HepG2 (cell line): ENCODE measurements around the gene CLTA. TPM values are rescaled to one million over a fixed set of nuclear protein-coding genes. Genes with fewer than 3 reads are reported as not detected.

Experiments
- ATAC-seq: fragments of 200-7000 bp; cut with Tn5 transposase; 3 replicates; pipeline ENCODE4 v1.9.1; 2020; ENCODE audit warnings: mild to moderate bottlenecking, moderate library complexity
- BruUV-seq: library from RNA; stranded (reverse); fragments of 400-500 nt; replicated peaks from 2 replicates; lab custom pipeline; 2021; lab: Mats Ljungman, UMichigan
- CTCF ChIA-PET: fragments of 300-600 bp; formaldehyde crosslinking; extraction: SDS; loops from one replicate; lab custom pipeline; 2021; ENCODE audit warnings: low total read pairs, inconsistent platforms, low intra/inter-chr PET ratio; lab: Yijun Ruan, JAX
- POLR2A ChIA-PET: fragments of 350-600 bp; sonication (Branson Sonifier 250); formaldehyde crosslinking; loops from one replicate; lab custom pipeline; 2020; ENCODE audit warnings: antibody characterized with exemption, inconsistent platforms; lab: Yijun Ruan, JAX
- DNase-seq: peaks from one replicate; pipeline ENCODE4 v3.0.0-alpha.2; 2015; ENCODE audit warnings: low spot score
- FAIRE-seq: peaks from 3 replicates; lab custom pipeline; 2011; peaks lifted over from hg19 to GRCh38; lab: Jason Lieb, UNC
- H2AFZ ChIP-seq: one replicate; pipeline ENCODE4 v1.6.1; 2011; ENCODE audit warnings: low read length, inconsistent platforms
- H3K27ac ChIP-seq: fragments of 300-600 bp; 3 replicates; pipeline ENCODE4 v1.8.0; 2011; ENCODE audit warnings: mixed run types, mild to moderate bottlenecking, mixed read lengths, low read length, inconsistent platforms; ENCODE audit not compliant: insufficient read depth; ENCODE audit errors: extremely low read length
- H3K27me3 ChIP-seq, 2 experiments: fragments of 200-600 bp in 1 of 2; 2 replicates in 1 of 2; 3 replicates in 1 of 2; pipeline versions ENCODE4 v1.6.0 to v1.8.0; 2011; ENCODE audit warnings: low read length in 2 of 2, mild to moderate bottlenecking in 2 of 2, moderate library complexity in 2 of 2, inconsistent platforms in 1 of 2; ENCODE audit not compliant: insufficient read depth in 2 of 2, control insufficient read depth in 1 of 2
- H3K36me3 ChIP-seq, 2 experiments: fragments of 200-600 bp in 1 of 2; replicated peaks in 1 of 2; 2 replicates in 1 of 2; 3 replicates in 1 of 2; pipeline versions ENCODE4 v1.5.1 to v1.8.0; 2011; ENCODE audit warnings: low read length in 2 of 2, inconsistent platforms in 1 of 2; ENCODE audit not compliant: insufficient read depth in 2 of 2, control insufficient read depth in 1 of 2
- H3K4me1 ChIP-seq: 2 replicates; pipeline ENCODE4 v1.5.1; 2012; ENCODE audit warnings: low read length, inconsistent platforms; ENCODE audit not compliant: insufficient read depth
- H3K4me2 ChIP-seq: 2 replicates; pipeline ENCODE4 v1.6.0; 2011; ENCODE audit warnings: low read depth, low read length, inconsistent platforms
- H3K4me3 ChIP-seq, 3 experiments: fragments of 200-600 bp in 1 of 3; sonication (generic), shearing (Covaris generic) in 1 of 3; replicated peaks in 1 of 3; 2 replicates each; pipeline ENCODE4 v1.5.1; 2011 to 2016; ENCODE audit warnings: low read length in 3 of 3, inconsistent platforms in 2 of 3, low read depth in 2 of 3, mild to moderate bottlenecking in 2 of 3, control low read depth in 1 of 3, mixed read lengths in 1 of 3; ENCODE audit not compliant: insufficient read depth in 1 of 3
- H3K79me2 ChIP-seq: one replicate; pipeline ENCODE4 v1.6.1; 2011; ENCODE audit warnings: low read length, inconsistent platforms; ENCODE audit not compliant: insufficient read depth
- H3K9ac ChIP-seq: 2 replicates; pipeline ENCODE4 v1.6.0; 2011; ENCODE audit warnings: mild to moderate bottlenecking, low read depth, low read length, inconsistent platforms; ENCODE audit not compliant: insufficient read depth
- H3K9me3 ChIP-seq: 2 replicates; pipeline ENCODE4 v1.5.1; 2012; ENCODE audit warnings: mild to moderate bottlenecking, low read length
- H4K20me1 ChIP-seq: 2 replicates; pipeline ENCODE4 v1.6.0; 2011; ENCODE audit warnings: inconsistent platforms, mild to moderate bottlenecking, low read length, moderate library complexity; ENCODE audit not compliant: insufficient read depth
- ERF ChIP-seq: IDR thresholded peaks from 2 replicates; pipeline ENCODE4 v1.6.1; 2018; ENCODE audit warnings: missing biosample characterization, missing genetic modification reagents
- GFI1 ChIP-seq: sonication (generic); formaldehyde crosslinking; IDR thresholded peaks from 2 replicates; pipeline ENCODE4 v1.5.0; 2020; ENCODE audit warnings: missing genetic modification reagents, mild to moderate bottlenecking, borderline replicate concordance
- ISX ChIP-seq: sonication (generic); formaldehyde crosslinking; conservative IDR thresholded peaks from 2 replicates; pipeline ENCODE4 v1.5.0; 2020; ENCODE audit warnings: missing genetic modification reagents
- TAF1 ChIP-seq: sonication (generic); formaldehyde crosslinking; IDR thresholded peaks from 2 replicates; pipeline ENCODE4 v1.4.0; 2020; ENCODE audit warnings: missing genetic modification reagents
- ZBTB44 ChIP-seq: sonication (generic); formaldehyde crosslinking; IDR thresholded peaks from 2 replicates; pipeline ENCODE4 v1.4.0; 2020; ENCODE audit warnings: missing genetic modification reagents
- ZBTB46 ChIP-seq: sonication (generic); formaldehyde crosslinking; IDR thresholded peaks from 2 replicates; pipeline ENCODE4 v1.4.0; 2020; ENCODE audit warnings: mild to moderate bottlenecking, missing genetic modification reagents, borderline replicate concordance
- ZC3H4 ChIP-seq: sonication (generic); formaldehyde crosslinking; IDR thresholded peaks from 2 replicates; pipeline ENCODE4 v1.4.0; 2020; ENCODE audit warnings: missing genetic modification reagents, borderline replicate concordance
- ZNF136 ChIP-seq: sonication (generic); formaldehyde crosslinking; IDR thresholded peaks from 2 replicates; pipeline ENCODE4 v1.8.1; 2022; ENCODE audit warnings: low read depth, mild to moderate bottlenecking, moderate library complexity, missing genetic modification reagents
- ZNF333 ChIP-seq: sonication (generic); formaldehyde crosslinking; IDR thresholded peaks from 2 replicates; pipeline ENCODE4 v1.4.0; 2020; ENCODE audit warnings: mild to moderate bottlenecking, missing genetic modification reagents, borderline replicate concordance
- ZNF451 ChIP-seq: sonication (generic); formaldehyde crosslinking; IDR thresholded peaks from 2 replicates; pipeline ENCODE4 v1.5.0; 2020; ENCODE audit warnings: mild to moderate bottlenecking, missing genetic modification reagents
- ZNF484 ChIP-seq: sonication (generic); formaldehyde crosslinking; IDR thresholded peaks from 2 replicates; pipeline ENCODE4 v1.5.1; 2020; ENCODE audit warnings: mild to moderate bottlenecking, low read depth, missing genetic modification reagents, borderline replicate concordance
- ZNF737 ChIP-seq: sonication (generic); formaldehyde crosslinking; IDR thresholded peaks from 2 replicates; pipeline ENCODE4 v1.5.0; 2020; ENCODE audit warnings: missing genetic modification reagents, mild to moderate bottlenecking, borderline replicate concordance
- ZNF773 ChIP-seq: sonication (generic); formaldehyde crosslinking; IDR thresholded peaks from 2 replicates; pipeline ENCODE4 v1.4.0; 2020; ENCODE audit warnings: missing genetic modification reagents, borderline replicate concordance
- WGBS: methylation state at CpG from one replicate; pipeline ENCODE4 v1.1.6; 2017; ENCODE audit warnings: low lambda C conversion rate; 5-methylcytosine and 5-hydroxymethylcytosine counted together
- in situ Hi-C: cut with HindIII; loops from 2 replicates; pipeline ENCODE4 v1.10.0; 2017; ENCODE audit warnings: low pct_unique_long_range_greater_than_20kb; ENCODE audit not compliant: extremely low pct_ligation_motif_present
- intact Hi-C: fragments of 100-400 bp; cut with micrococcal nuclease; formaldehyde crosslinking; loops from one replicate; pipeline ENCODE4 v1.10.0; 2022; ENCODE audit not compliant: unreplicated experiment
- polyA plus RNA-seq, 8 experiments: library from polyadenylated mRNA; depleted of rRNA in 3 of 8; stranded (reverse) in 7 of 8; unstranded in 1 of 8; fragments of >200 nt; fragmentation: Illumina TruSeq in 4 of 8; extraction: Trizol in 4 of 8; gene quantifications; 2 replicates each; pipeline versions ENCODE4 v1.2.1 to v1.2.3, GENCODE V29; 2011 to 2016; ENCODE audit warnings: low read depth in 4 of 8, missing spikeins in 1 of 8, mixed read lengths in 1 of 8; ENCODE audit not compliant: insufficient read depth in 1 of 8
- total RNA-seq, 5 experiments: library from RNA; depleted of rRNA; stranded (reverse); fragments of >200 nt; fragmentation: Illumina TruSeq; extraction: Trizol; gene quantifications; 2 replicates each; pipeline ENCODE4 v1.2.3, GENCODE V29; 2016; ENCODE audit warnings: low read depth in 1 of 5
- TF ChIP-seq, protein P1 (sequence below): sonication (generic); formaldehyde crosslinking; IDR thresholded peaks from 2 replicates; pipeline ENCODE4 v1.4.0; 2020; ENCODE audit warnings: missing genetic modification reagents
- TF ChIP-seq, protein P2 (sequence below): sonication (generic); formaldehyde crosslinking; IDR thresholded peaks from 2 replicates; pipeline ENCODE4 v1.8.1; 2023; ENCODE audit warnings: missing genetic modification reagents, inconsistent platforms, borderline replicate concordance

CLTA gene
- total and polyA plus RNA-seq, 2 of the 13 experiments (the other 11 are each of a cell fraction or from before 2014, with no cell fraction given) = 143 to 222 TPM

- TF ChIP-seq ZC3H4 (CRISPR knock-in tag) (peak; percentile 24; the same call in 1 of the 2 replicates), ISX (CRISPR knock-in tag) (no peak), ZNF737 (CRISPR knock-in tag) (no peak), ZBTB44 (CRISPR knock-in tag) (no peak)
- TF ChIP-seq, protein P1, sequence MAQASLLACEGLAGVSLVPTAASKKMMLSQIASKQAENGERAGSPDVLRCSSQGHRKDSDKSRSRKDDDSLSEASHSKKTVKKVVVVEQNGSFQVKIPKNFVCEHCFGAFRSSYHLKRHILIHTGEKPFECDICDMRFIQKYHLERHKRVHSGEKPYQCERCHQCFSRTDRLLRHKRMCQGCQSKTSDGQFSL (CRISPR knock-in tag) = 0 out of 2 replicates have a peak, but pooled peaks have one; percentile 38
Measured at GRCh38 chr9:36258208-36258995, 67.7 kb downstream of the CLTA start, which contains the start of gene GNE (continued).

DNA sequence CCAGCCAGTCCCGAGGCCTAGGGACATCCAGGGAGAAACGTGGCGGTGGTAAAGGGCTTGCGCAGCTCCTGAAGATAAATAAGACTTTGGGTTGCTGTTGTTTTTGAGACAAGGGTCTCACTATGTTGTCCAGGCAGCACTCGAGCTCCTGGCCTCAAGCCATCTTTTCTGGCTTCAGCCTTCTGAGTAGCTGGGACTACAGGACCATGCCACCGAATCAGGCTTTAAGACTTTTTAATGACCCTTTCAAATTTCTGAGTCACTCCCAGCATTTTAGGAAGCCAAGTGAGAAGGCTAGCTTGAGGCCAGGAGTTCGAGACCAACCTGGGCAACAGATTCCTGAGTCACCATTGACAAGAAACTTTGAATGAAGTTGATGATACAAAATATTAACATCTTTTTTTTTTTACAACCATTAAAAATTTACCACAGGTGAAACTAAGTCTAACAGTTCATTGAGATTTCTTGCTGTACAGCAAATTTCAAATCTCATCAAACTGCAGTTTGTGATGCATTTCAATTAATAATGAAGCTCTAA lies 68.3 kb downstream of the CLTA start:
- ChIA-PET POLR2A (interaction anchor here (0.7 to 2.3 kb wide), 19 partner anchors 8 to 445 kb away, joined by 3 to 23 read pairs (median 4); partner anchors contain the start of genes CLTA, HINT2 and RNF38), CTCF (no interaction called here)
- Histone ChIP-seq H3K36me3 (no peaks in the 10 kb centered on the region), H3K27me3 (no peaks in the 10 kb centered on the region; a peak in 1 of 5 replicates), H4K20me1 (no peaks in the 10 kb centered on the region), H3K27ac (peak overlapping the region; percentile 83), H3K4me3 (peak overlapping the region; percentile 72 to 85 (median 75)), H3K4me1 (peaks cover 23% of the 10 kb centered on the region), H3K79me2 (peaks cover 23% of the 10 kb centered on the region), H3K9ac (peak overlapping the region; percentile 82), H3K4me2 (peak overlapping the region; percentile 87), H3K9me3 (no peaks in the 10 kb centered on the region), H2AFZ (no peak overlapping the region)
- intact Hi-C loops = loop anchor here (1.0 kb wide), 1 partner anchor 55 kb away; no protein-coding TSS in a partner anchor
- WGBS = 33% methylated on average over 3 of the region's 7 CpGs
- in situ Hi-C loops = no loop called here
- no peak; the same call in 2 of the 3 replicates for ATAC-seq
- peak; percentile 4 for FAIRE-seq
- BruUV-seq = TSS peak; percentile 88
- no peak for DNase-seq
- TF ChIP-seq ZNF136 (no peak), ZNF773 (CRISPR knock-in tag) (no peak), ZNF333 (CRISPR knock-in tag) (no peak), ZBTB46 (no peak), ERF (no peak), ZNF484 (CRISPR knock-in tag) (no peak), ZNF451 (no peak), TAF1 (CRISPR knock-in tag) (no peak), GFI1 (0 out of 2 replicates have a peak, but pooled peaks have one; percentile 19)
- TF ChIP-seq, protein P2, sequence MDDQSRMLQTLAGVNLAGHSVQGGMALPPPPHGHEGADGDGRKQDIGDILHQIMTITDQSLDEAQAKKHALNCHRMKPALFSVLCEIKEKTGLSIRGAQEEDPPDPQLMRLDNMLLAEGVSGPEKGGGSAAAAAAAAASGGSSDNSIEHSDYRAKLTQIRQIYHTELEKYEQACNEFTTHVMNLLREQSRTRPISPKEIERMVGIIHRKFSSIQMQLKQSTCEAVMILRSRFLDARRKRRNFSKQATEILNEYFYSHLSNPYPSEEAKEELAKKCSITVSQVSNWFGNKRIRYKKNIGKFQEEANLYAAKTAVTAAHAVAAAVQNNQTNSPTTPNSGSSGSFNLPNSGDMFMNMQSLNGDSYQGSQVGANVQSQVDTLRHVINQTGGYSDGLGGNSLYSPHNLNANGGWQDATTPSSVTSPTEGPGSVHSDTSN (CRISPR knock-in tag) = no peak
